Endometrial microvascular endothelial cells (primary cell): ENCODE results near the gene TTC31. TPM values are rescaled to one million over a fixed set of nuclear protein-coding genes. Genes with fewer than 3 reads are reported as not detected.
"Not testable (repeated sequence)": the region's sequence is repeated elsewhere in the genome, so short reads cannot be mapped to it uniquely, and the experiment has no call there.

Source experiments
- in situ Hi-C: cut with HindIII; loops from 2 replicates; pipeline ENCODE4 v1.10.0; 2017; ENCODE audit warnings: low sequenced_read_pairs, low pct_unique_long_range_greater_than_20kb; ENCODE audit errors: inconsistent ontology term
- total RNA-seq: library from RNA; depleted of rRNA; stranded (reverse); fragments of >200 nt; gene quantifications from one replicate; pipeline ENCODE4 v1.2.3, GENCODE V29; 2015; ENCODE audit errors: inconsistent ontology term

Gene TTC31
- total RNA-seq, 1 donor from 2014 or later, result 33.7 TPM

DNA sequence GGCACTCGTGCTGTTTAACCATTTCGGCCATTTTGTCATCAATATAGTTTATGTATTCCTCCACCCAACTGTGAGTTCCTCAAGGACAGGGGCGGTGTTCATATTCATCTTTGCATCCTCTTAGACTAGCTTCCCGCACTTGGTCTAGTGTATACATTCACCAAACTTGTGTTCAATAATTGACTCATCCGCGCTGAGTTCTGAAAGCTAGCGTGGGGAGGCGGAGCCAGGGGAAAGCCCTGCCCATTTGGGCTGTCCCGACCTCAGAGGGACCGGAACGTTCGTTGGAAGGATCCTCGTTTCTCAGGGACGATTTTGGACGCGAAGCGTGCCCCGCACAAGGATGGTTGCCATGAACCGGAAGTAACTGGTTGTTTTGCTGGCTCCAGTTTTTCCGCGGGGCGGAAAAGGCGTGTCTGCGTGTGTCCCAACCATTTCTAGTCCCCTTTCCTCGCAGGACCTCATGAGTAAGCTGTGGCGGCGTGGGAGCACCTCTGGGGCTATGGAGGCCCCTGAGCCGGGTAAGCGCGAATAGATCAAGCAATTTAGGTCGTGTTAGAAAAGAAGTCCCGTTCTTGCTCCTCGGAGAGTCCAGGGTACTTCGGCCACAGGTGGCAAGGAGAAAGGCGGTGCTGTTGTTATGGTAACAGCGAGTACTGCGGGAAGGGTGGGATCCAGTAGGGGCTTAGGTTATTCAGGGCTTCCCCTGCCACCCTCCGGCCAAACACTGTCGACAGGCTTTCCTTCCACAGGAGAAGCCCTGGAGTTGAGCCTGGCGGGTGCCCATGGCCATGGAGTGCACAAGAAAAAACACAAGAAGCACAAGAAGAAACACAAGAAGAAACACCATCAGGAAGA lies 28.0 kb upstream of the TTC31 start, which contains the start of gene INO80B:
Gene INO80B (plus strand): TSS at position 434 of the 858 bp plus-strand sequence. CDS start 30 bp downstream, at position 464.
- in situ Hi-C loops, result no loop called here

DNA sequence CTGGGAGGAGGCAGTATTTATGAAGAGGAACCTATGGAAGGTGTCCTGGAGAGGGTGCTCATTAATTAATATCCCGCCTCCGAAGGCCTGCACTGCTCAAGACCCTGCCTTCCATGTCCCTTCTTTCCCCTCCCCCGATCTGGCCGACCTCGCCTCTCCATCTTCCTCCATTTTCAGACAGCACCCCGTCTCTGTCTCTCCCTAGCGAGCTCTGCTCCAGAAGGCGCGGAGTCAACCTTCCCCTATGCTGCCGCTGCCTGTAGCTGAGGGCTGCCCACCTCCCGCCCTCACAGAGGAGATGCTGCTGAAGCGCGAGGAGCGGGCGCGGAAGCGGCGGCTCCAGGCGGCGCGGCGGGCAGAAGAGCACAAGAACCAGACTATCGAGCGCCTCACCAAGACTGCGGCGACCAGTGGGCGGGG lies 25.7 kb upstream of the TTC31 start:
- in situ Hi-C loops, result no loop called here

DNA sequence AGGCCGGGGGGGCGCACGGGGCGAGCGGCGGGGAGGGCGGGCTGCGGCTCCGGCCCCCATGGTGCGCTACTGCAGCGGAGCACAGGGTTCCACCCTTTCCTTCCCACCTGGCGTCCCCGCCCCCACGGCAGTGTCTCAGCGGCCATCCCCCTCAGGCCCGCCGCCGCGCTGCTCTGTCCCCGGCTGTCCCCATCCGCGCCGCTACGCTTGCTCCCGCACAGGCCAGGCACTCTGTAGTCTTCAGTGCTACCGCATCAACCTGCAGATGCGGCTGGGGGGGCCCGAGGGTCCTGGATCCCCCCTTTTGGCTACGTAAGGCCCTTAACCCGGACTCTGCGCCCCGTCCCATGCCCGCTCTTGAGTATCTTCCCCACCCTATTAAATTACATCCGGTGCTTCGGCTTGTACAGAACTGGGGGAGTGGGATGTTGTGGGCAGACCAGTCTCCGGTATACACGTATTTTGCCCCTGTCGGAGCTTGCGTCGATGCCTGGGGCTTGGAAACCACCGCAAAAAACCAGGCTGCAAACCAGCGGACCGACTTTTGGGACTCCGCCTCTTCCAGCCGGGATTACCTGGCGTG lies 25.2 kb upstream of the TTC31 start:
- in situ Hi-C loops, result no loop called here

DNA sequence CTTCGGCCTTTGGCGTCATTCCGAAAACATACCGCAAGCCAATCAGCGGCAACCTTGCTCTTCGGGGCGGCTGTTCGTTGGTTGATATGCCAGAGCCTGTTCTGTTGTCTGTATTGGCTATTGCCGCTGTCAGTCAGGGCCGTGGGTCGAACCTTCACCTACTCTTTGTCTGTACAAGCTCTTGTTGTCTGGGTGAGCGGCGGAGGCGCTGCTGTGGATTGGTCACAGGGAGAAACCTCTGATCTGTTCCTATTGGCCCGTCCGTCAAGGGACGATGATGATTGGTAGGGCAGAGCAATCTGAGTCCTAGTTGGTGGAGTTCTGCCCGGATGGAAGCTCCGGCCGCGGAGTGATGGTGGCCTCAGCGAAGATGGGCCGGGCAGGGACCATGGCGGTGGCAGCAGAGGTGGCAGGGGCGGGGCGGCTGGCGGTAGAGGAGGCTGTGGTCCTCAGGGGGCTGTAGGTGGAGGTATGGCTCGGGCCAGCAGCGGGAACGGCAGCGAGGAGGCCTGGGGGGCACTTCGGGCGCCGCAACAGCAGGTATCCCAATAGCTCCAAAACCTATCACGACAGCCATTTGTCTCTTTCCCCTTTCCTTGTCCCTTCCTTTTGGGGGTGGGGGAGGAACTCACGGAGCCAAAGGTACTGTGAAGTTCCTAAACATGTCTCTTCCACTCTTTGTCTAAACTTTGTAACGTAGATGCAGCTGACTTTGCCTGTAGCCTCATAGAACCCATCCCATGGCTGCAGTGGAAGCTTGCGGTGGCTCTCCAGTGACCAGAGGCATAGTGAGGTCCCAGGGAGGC lies 24.5 kb upstream of the TTC31 start, which contains the start of gene WBP1:
Gene WBP1 (plus strand): TSS at position 307 of the 806 bp plus-strand sequence. CDS start 165 bp downstream, at position 472.
- in situ Hi-C loops, result no loop called here

GRCh38 chr2:74458938-74459363 lies 23.9 kb upstream of the TTC31 start:
- in situ Hi-C loops, result no loop called here

- in situ Hi-C loops, result not testable (repeated sequence)
Measured at GRCh38 chr2:74459503-74460118, 23.3 kb upstream of the TTC31 start.

- in situ Hi-C loops, result not testable (repeated sequence)
Measured at GRCh38 chr2:74460187-74460586, 22.7 kb upstream of the TTC31 start.

GRCh38 chr2:74461187-74462053 lies 21.5 kb upstream of the TTC31 start:
- in situ Hi-C loops, result no loop called here

- in situ Hi-C loops, result no loop called here
Measured at GRCh38 chr2:74462054-74462785, 20.7 kb upstream of the TTC31 start.

DNA sequence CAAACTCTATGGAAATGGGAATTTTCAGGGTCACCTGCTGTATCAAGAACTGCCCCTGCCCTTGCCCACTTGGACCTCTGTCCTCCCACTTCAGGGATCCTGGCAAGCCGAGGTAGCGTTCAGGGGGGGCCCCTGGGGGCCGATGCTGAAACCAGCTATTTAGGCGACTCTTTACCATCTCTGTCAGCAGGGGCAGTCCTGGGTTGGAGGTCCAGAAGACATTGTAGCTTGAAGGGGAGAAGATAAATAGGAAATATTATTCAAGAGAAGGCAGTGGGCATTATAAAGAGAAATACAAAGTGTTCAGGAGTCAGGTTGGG lies 20.1 kb upstream of the TTC31 start:
- in situ Hi-C loops, result no loop called here

- in situ Hi-C loops, result no loop called here
Measured at GRCh38 chr2:74464406-74464805, 18.5 kb upstream of the TTC31 start.

GRCh38 chr2:74470742-74471141 lies 12.1 kb upstream of the TTC31 start:
- in situ Hi-C loops, result not testable (repeated sequence)

DNA sequence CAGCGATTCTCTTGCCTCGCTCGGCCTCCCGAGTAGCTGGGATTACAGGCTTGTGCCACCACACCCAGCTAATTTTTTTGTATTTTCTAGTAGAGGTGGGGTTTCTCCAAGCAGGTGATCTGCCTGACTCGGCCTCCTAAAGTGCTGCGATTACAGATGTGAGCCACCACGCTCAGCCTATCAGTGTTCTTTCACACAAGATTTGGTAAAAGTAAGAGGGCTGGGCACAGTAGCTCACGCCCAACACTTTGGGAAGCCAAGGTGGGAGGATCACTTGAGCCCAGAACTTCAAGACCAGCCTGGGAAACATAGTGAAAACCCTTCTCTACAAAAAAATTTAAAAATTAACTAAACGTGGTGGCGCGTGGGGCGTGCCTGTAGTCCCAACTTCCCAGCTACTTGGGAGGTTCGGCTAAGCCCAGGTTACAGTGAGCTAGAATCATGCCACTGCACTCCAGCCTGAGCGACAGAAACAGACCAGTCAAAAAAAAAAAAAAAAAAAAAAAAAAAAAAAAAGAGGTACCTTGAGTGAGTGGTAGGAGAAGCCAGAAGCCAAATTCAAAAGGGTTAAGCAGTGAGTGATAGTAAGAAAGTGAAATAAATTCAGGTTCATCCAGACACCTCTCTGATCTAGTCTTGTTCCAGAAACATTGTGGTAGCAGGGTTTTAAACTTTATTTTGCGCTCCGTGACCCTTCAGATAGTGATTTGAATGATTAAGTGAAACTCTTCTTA lies 11.4 kb upstream of the TTC31 start:
- in situ Hi-C loops, result no loop called here

DNA sequence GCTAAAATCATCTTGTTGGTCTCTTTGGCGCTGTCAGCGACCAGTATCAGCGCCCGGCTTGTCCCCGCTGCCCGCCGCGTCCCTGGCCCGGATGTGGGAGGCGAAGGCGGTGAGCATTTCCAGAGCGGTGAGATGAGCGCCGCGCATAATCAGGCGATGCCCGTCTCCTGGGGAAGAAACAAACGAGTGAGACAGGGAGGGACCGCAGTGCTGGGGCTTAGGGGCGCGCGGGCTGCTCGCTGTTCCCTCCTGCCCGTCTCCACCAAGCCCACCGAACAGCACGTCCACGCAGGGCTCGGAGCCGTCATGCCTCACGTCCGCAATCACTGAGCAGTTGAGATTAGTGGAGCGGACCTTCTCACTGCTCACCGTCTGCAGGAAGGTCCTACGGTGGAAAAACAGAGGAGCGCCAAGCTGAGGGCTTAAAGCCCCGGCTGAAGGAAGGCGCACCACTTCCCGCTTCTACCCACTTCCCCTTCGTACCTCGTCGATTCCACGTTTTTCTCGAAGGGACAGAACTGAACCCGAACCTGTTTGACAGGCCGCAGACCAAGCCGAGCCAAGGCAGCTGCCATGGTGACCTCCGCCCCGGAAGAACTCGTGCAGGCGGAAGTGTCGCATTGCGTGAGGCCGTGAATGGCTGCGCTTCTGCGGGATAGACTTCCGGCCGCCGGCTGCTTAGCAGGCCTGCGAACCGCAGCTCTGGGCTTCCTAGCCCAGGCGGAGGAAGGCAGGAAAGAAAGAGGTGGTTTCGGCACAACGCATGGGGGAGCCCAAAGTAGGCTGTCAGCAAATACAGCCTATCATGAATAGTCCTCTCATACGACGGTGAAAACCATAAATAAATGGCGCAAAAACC lies 10.6 kb upstream of the TTC31 start, which contains the start of gene MRPL53:
Gene MRPL53 (minus strand): TSS at position 595 of the 859 bp plus-strand sequence. CDS start 20 bp downstream, at position 575.
- in situ Hi-C loops, result no loop called here

DNA sequence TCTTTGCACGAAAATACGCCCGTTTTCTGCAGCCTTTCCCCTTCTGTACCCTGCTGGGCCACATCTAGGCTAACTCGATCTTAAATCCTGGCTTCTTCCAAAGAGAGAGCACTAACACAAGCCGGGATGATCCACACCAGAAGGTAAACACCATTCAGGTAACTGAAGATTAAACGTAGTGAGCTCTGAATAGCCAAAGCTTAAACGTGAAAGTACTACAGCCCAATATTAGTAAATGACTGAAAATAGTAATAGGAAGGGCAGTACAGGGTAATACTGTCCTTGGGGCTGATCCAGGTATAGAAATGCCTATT lies 10.0 kb upstream of the TTC31 start:
- in situ Hi-C loops, result no loop called here

GRCh38 chr2:74474481-74474880 lies 8.4 kb upstream of the TTC31 start:
- in situ Hi-C loops, result no loop called here
